Small intestine (tissue), 4 donors: ENCODE data around the gene SNX21. TPM values are rescaled to one million over a fixed set of nuclear protein-coding genes. Genes with fewer than 3 reads are reported as not detected.

ENCODE experiments used
- polyA plus RNA-seq, 4 donors: library from polyadenylated mRNA; stranded (reverse) in 3 of 4; unstranded in 1 of 4; fragments of 200-250 nt in 3 of 4; fragments of 120-200 nt in 1 of 4; gene quantifications; one replicate each; pipeline versions ENCODE4 v1.2.1 to v1.2.3, GENCODE V29; 2013
- donor health status: healthy with polysubstance abuse.
- donor health status: Bipolar disorder and iron deficiency.
- donor health status: healthy.

Gene SNX21
- polyA plus RNA-seq, 4 donors, result 7.8 to 14.6 (median 10.1) TPM

Other genes with a start within 250 kb of the SNX21 start
- not detected for gene WFDC10A, start 204.1 kb upstream of the SNX21 start, polyA plus RNA-seq
- gene WFDC9, start 202.5 kb upstream of the SNX21 start, polyA plus RNA-seq, result not detected
- gene WFDC11, start 163.6 kb upstream of the SNX21 start, polyA plus RNA-seq, result not detected
- gene WFDC13, start 131.8 kb upstream of the SNX21 start, polyA plus RNA-seq, result under 1 TPM in 1 of 4 donors, not detected in 3; 0.04 TPM
- under 1 TPM in 1 of 4 donors, not detected in 3; 0.16 TPM for gene WFDC10B, start 128.8 kb upstream of the SNX21 start, polyA plus RNA-seq
- not detected for gene SPINT4, start 111.5 kb upstream of the SNX21 start, polyA plus RNA-seq
- under 1 TPM in 2 of 4 donors, not detected in 2; 0.44 to 0.81 TPM for gene WFDC3, start 41.9 kb upstream of the SNX21 start, polyA plus RNA-seq
- gene DNTTIP1, start 41.8 kb upstream of the SNX21 start, polyA plus RNA-seq, result 10 to 100 TPM; 27.9 to 42.7 (median 36.9) TPM
- gene UBE2C, start 21.2 kb upstream of the SNX21 start, polyA plus RNA-seq, result 10 to 100 TPM; 10.8 to 99.6 (median 24.0) TPM
- 10 to 100 TPM in 2 of 4 donors, 1 to 10 TPM in 2; 2.6 to 23.7 (median 13.5) TPM for gene TNNC2, start 6.5 kb upstream of the SNX21 start, polyA plus RNA-seq
- gene ACOT8, start 23.6 kb downstream of the SNX21 start, polyA plus RNA-seq, result 100 to 1,000 TPM in 1 of 4 donors, 10 to 100 TPM in 3; 28.6 to 123 (median 47.6) TPM
- gene ZSWIM3, start 23.8 kb downstream of the SNX21 start, polyA plus RNA-seq, result 1 to 10 TPM; 2.7 to 6.8 (median 4.1) TPM
- 10 to 100 TPM in 1 of 4 donors, 1 to 10 TPM in 3; 2.5 to 17.1 (median 3.6) TPM for gene ZSWIM1, start 47.4 kb downstream of the SNX21 start, polyA plus RNA-seq
- 10 to 100 TPM in 1 of 4 donors, 1 to 10 TPM in 1, not detected in 2; 1.8 to 16.4 TPM for gene SPATA25, start 53.8 kb downstream of the SNX21 start, polyA plus RNA-seq
- 10 to 100 TPM in 1 of 4 donors, 1 to 10 TPM in 3; 2.9 to 20.2 (median 4.0) TPM for gene NEURL2, start 57.4 kb downstream of the SNX21 start, polyA plus RNA-seq
- gene CTSA, start 57.5 kb downstream of the SNX21 start, polyA plus RNA-seq, result 1,000 to 10,000 TPM in 1 of 4 donors, 100 to 1,000 TPM in 2, 10 to 100 TPM in 1; 78.9 to 1,454 (median 115) TPM
- gene PLTP, start 78.4 kb downstream of the SNX21 start, polyA plus RNA-seq, result 10 to 100 TPM in 3 of 4 donors, 1 to 10 TPM in 1; 2.0 to 67.4 (median 17.1) TPM
- gene PCIF1, start 100.9 kb downstream of the SNX21 start, polyA plus RNA-seq, result 10 to 100 TPM; 16.1 to 30.0 (median 26.8) TPM
- 10 to 100 TPM; 10.7 to 20.8 (median 13.1) TPM for gene ZNF335, start 138.4 kb downstream of the SNX21 start, polyA plus RNA-seq
- gene MMP9, start 175.1 kb downstream of the SNX21 start, polyA plus RNA-seq, result 1 to 10 TPM in 1 of 4 donors, under 1 TPM in 2, not detected in 1; 0.66 to 3.2 (median 0.81) TPM
- gene SLC12A5, start 195.4 kb downstream of the SNX21 start, polyA plus RNA-seq, result 1 to 10 TPM in 2 of 4 donors, not detected in 2; 2.1 to 4.6 TPM